Fibroblast of skin of abdomen (primary cell): ENCODE results near the gene ACER1.

Source experiments
- DNase-seq: peaks from one replicate; pipeline ENCODE4 v3.0.0-alpha.2; 2013

The ACER1 gene

GRCh38 chr19:6264803-6265202 is 68.6 kb downstream of the ACER1 start:
- DNase-seq, result no peak

- peak; percentile 66 for DNase-seq
Measured at GRCh38 chr19:6263735-6264444, 69.5 kb downstream of the ACER1 start.

- no peak for DNase-seq
Measured at GRCh38 chr19:6263306-6263705, 70.1 kb downstream of the ACER1 start.

GRCh38 chr19:6262519-6262918 is 70.9 kb downstream of the ACER1 start:
- no peak for DNase-seq

- no peak for DNase-seq
Measured at GRCh38 chr19:6261883-6262282, 71.5 kb downstream of the ACER1 start.

- DNase-seq, result peak; percentile 28
Measured at GRCh38 chr19:6260912-6261650, 72.3 kb downstream of the ACER1 start.

GRCh38 chr19:6260376-6260775 is 73.0 kb downstream of the ACER1 start:
- no peak for DNase-seq

DNA sequence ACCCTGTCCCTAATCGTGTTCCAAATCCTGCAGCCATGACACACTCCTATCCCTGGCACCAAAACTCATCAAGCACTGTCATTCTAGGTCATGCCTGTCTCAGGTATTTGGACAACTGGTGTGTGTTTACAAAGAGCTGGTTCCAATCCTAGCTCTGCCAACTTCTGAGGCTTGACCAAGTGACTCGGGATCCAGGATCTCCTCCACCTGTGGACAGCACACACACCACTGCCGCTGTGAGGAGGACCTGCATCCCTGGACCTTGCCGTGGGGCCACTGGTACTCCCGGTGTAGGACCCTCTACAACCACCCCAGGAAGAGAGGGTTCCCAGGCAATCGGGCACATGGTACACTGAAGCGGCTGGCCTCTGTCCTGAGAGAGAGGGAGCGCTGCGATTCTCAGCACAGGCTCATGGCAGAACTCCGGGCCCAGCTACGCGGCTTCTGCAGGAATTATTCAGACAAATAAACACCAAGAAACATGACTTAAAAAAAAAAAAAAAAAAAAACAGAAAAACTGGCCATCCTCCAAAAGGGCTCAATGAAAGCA is 74.0 kb downstream of the ACER1 start:
- no peak for DNase-seq

GRCh38 chr19:6258812-6259311 is 74.5 kb downstream of the ACER1 start:
- no peak for DNase-seq
